K562 (cell line): ENCODE measurements around the gene ZNF140. TPM values are rescaled to one million over a fixed set of nuclear protein-coding genes. Genes with fewer than 3 reads are reported as not detected.
A peak's percentile ranks its signal among the peaks of the same experiment; 100 is the strongest.

ENCODE experiments used
- BCLAF1 ChIP-seq, 2 experiments: fragments of 450-650 bp in 1 of 2; IDR thresholded peaks; 2 replicates each; pipeline ENCODE4 v1.6.1; 2011 to 2017; ENCODE audit warnings: low read depth in 2 of 2, antibody characterized with exemption in 1 of 2, borderline replicate concordance in 1 of 2, low read length in 1 of 2, mild to moderate bottlenecking in 1 of 2, mixed read lengths in 1 of 2; ENCODE audit not compliant: control insufficient read depth in 1 of 2
- BMI1 ChIP-seq: fragments of 150-350 bp; IDR thresholded peaks from 2 replicates; pipeline ENCODE4 v1.6.1; 2014; ENCODE audit warnings: low read length
- GTF2B ChIP-seq: IDR thresholded peaks from 2 replicates; pipeline ENCODE4 v1.6.1; 2011; ENCODE audit not compliant: insufficient read length; ENCODE audit errors: extremely low read depth
- MCM2 ChIP-seq: fragments of 450-650 bp; IDR thresholded peaks from 2 replicates; pipeline ENCODE4 v1.6.1; 2017; ENCODE audit warnings: low read depth, mild to moderate bottlenecking
- NCOA1 ChIP-seq: fragments of 450-650 bp; IDR thresholded peaks from 2 replicates; pipeline ENCODE4 v1.6.1; 2016; ENCODE audit warnings: low read depth
- RAD51 ChIP-seq: fragments of 450-650 bp; IDR thresholded peaks from 2 replicates; pipeline ENCODE4 v1.7.1; 2016; ENCODE audit warnings: low read depth, mild to moderate bottlenecking, borderline replicate concordance
- TOE1 ChIP-seq, 2 experiments: fragments of 450-650 bp in 1 of 2; sonication (generic) in 1 of 2; formaldehyde crosslinking in 1 of 2; IDR thresholded peaks; 2 replicates each; pipeline versions ENCODE4 v1.7.1 to v1.8.0; 2016 to 2022; ENCODE audit warnings: borderline replicate concordance in 2 of 2, mild to moderate bottlenecking in 2 of 2, antibody characterized with exemption in 1 of 2, inconsistent platforms in 1 of 2, low read depth in 1 of 2, missing genetic modification reagents in 1 of 2, moderate library complexity in 1 of 2
- USF2 ChIP-seq: sonication (generic); formaldehyde crosslinking; IDR thresholded peaks from 2 replicates; pipeline ENCODE4 v1.5.0; 2020; ENCODE audit warnings: missing genetic modification reagents
- ZFX ChIP-seq: sonication (generic); formaldehyde crosslinking; IDR thresholded peaks from 2 replicates; pipeline ENCODE4 v1.8.0; 2022; ENCODE audit warnings: mild to moderate bottlenecking, missing genetic modification reagents, moderate library complexity
- ZNF143 ChIP-seq: sonication (generic); formaldehyde crosslinking; IDR thresholded peaks from 2 replicates; pipeline ENCODE4 v1.9.0; 2022; ENCODE audit warnings: mild to moderate bottlenecking, missing genetic modification reagents
- ZNF280A ChIP-seq: fragments of 450-650 bp; IDR thresholded peaks from 2 replicates; pipeline ENCODE4 v1.6.1; 2018; ENCODE audit warnings: mild to moderate bottlenecking, low read depth; ENCODE audit not compliant: partially characterized antibody
- ZNF316 ChIP-seq: fragments of 450-650 bp; IDR thresholded peaks from 2 replicates; pipeline ENCODE4 v1.6.1; 2016
- ZNF395 ChIP-seq: fragments of 200-800 bp; sonication (Bioruptor generic); IDR thresholded peaks from 2 replicates; pipeline ENCODE4 v1.6.1; 2017; ENCODE audit warnings: missing genetic modification characterization, missing compliant biosample characterization
- ZNF57 ChIP-seq: fragments of 450-650 bp; formaldehyde crosslinking; IDR thresholded peaks from 2 replicates; pipeline ENCODE4 v1.4.0; 2020; ENCODE audit warnings: mild to moderate bottlenecking, moderate library complexity
- polyA plus RNA-seq, 8 experiments: library from polyadenylated mRNA; depleted of rRNA in 4 of 8; stranded (reverse) in 5 of 8; unstranded in 3 of 8; fragments of >200 nt; fragmentation: Nextera tagmentation in 2 of 8; fragmentation: Illumina TruSeq in 1 of 8; extraction: Ambion mirVana in 2 of 8; extraction: Trizol in 1 of 8; gene quantifications; 2 replicates each; pipeline versions ENCODE4 v1.2.1 to v1.2.3, GENCODE V29; 2011 to 2014; ENCODE audit warnings: inconsistent platforms in 1 of 8, missing spikeins in 1 of 8
- total RNA-seq, 7 experiments: library from RNA; depleted of rRNA in 6 of 7; stranded (reverse); fragments of >200 nt in 6 of 7; fragmentation: Illumina TruSeq in 2 of 7; extraction: Trizol in 2 of 7; gene quantifications; 2 replicates each; pipeline versions ENCODE4 v1.2.1 to v1.2.3, GENCODE V29; 2011 to 2021; ENCODE audit warnings: low replicate concordance in 1 of 7

ZNF140 gene
- total and polyA plus RNA-seq, 9 of the 15 experiments (the other 6 are each of a cell fraction or from before 2014, with no cell fraction given) = 1.6 to 10.9 (median 5.3) TPM

GRCh38 chr12:133080368-133081158 is at the start of gene ZNF140 (continued):
- TF ChIP-seq ZNF395 = peak; percentile 84; the same call in 1 of the 2 replicates
- TF ChIP-seq RAD51 = no peak
- no peak for TF ChIP-seq ZNF316
- peak; percentile 93 for TF ChIP-seq ZFX (CRISPR knock-in tag)
- TF ChIP-seq BCLAF1 (IDR thresholded peaks at IDR 0.05; ENCODE audit: borderline replicate concordance in 1 of 2, control insufficient read depth in 1 of 2, low read depth in 2 of 2, low read length in 1 of 2) = peak in 1 of 2 experiments; percentile 16; a peak in 1 of 4 replicates
- no peak for TF ChIP-seq BMI1
- TF ChIP-seq ZNF143 = peak; percentile 79
- peak; percentile 12; the same call in 1 of the 2 replicates for TF ChIP-seq USF2 (CRISPR knock-in tag)
- TF ChIP-seq GTF2B = no peak
- no peak for TF ChIP-seq TOE1 (IDR thresholded peaks at IDR 0.05; ENCODE audit: borderline replicate concordance)
- no peak for TF ChIP-seq TOE1 (CRISPR knock-in tag; IDR thresholded peaks at IDR 0.05; ENCODE audit: borderline replicate concordance, low read depth)
- no peak for TF ChIP-seq MCM2
- no peak for TF ChIP-seq ZNF280A
- TF ChIP-seq ZNF57 = no peak
- TF ChIP-seq NCOA1 = no peak; the same call in 1 of the 2 replicates
